Spleen (tissue), 7 donors: ENCODE results near the gene CNTNAP5.

Experiments used
- POLR2AphosphoS5 ChIP-seq, 3 donors: sonication (generic); formaldehyde crosslinking; IDR thresholded peaks; one replicate each; pipeline ENCODE4 v1.5.1; 2017; ENCODE audit warnings: antibody characterized with exemption in 3 of 3
- TF ChIP-seq, protein P1 (sequence below), 11 experiments: fragments of 200-600 bp in 7 of 11; fragments of 450-650 bp in 4 of 11; sonication (generic) in 4 of 11; IDR thresholded peaks in 8 of 11; conservative IDR thresholded peaks in 3 of 11; 1 replicate in 7 of 11; 2 replicates in 4 of 11; pipeline versions ENCODE4 v1.4.0 to v1.8.0; 2016 to 2021; ENCODE audit warnings: antibody characterized with exemption in 11 of 11, inconsistent platforms in 4 of 11, mild to moderate bottlenecking in 1 of 11
- donor health status: DM: no; HTN: no; CAD: no; lungs with moderate emphysema.
- donor health status: DM: no; HTN: no; CAD: no.
- donor health status: DM: no; HTN: no; CAD: no.

DNA sequence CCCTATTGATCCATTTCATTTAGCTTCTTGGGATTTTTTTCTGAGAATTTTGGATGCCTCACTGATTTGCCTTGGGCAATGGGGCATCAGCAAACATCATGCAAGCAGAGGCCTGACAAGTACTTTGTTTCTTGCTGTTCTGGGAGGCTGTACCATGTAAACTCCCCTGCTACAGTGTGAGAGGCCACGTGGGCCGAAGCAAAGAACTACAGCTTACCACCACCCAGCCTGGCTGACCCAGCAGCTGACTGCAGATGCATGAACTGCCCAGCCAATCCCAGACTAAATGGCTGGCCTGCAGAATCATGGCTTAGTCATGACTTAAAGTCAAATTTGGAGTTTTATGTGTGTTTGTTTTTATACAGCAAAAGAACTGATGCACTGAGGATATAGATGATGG is 579.9 kb downstream of the CNTNAP5 start:
- TF ChIP-seq, protein P1, sequence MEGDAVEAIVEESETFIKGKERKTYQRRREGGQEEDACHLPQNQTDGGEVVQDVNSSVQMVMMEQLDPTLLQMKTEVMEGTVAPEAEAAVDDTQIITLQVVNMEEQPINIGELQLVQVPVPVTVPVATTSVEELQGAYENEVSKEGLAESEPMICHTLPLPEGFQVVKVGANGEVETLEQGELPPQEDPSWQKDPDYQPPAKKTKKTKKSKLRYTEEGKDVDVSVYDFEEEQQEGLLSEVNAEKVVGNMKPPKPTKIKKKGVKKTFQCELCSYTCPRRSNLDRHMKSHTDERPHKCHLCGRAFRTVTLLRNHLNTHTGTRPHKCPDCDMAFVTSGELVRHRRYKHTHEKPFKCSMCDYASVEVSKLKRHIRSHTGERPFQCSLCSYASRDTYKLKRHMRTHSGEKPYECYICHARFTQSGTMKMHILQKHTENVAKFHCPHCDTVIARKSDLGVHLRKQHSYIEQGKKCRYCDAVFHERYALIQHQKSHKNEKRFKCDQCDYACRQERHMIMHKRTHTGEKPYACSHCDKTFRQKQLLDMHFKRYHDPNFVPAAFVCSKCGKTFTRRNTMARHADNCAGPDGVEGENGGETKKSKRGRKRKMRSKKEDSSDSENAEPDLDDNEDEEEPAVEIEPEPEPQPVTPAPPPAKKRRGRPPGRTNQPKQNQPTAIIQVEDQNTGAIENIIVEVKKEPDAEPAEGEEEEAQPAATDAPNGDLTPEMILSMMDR (IDR thresholded peaks at IDR 0.05 in 8 of 11, conservative IDR thresholded peaks at IDR 0.05 in 3 of 11): no peak
- TF ChIP-seq POLR2AphosphoS5 (IDR thresholded peaks at IDR 0.05): no peak
